G401.6 (cell line): ENCODE measurements around the gene ZBTB25.
A peak's percentile ranks its signal among the peaks of the same experiment; 100 is the strongest.

Experiments
- FAIRE-seq: peaks from 2 replicates; lab custom pipeline; 2012; peaks lifted over from hg19 to GRCh38; lab: Jason Lieb, UNC

The ZBTB25 gene

GRCh38 chr14:64475585-64476273, 27.9 kb downstream of the ZBTB25 start:
- FAIRE-seq: no peak

GRCh38 chr14:64474698-64475097, 28.9 kb downstream of the ZBTB25 start:
- FAIRE-seq: no peak

- peak; percentile 80 for FAIRE-seq
Observed at GRCh38 chr14:64474041-64474440, 29.6 kb downstream of the ZBTB25 start.

GRCh38 chr14:64468451-64468850, 35.2 kb downstream of the ZBTB25 start:
- FAIRE-seq: no peak

GRCh38 chr14:64467566-64467965, 36.1 kb downstream of the ZBTB25 start:
- FAIRE-seq: no peak

GRCh38 chr14:64467101-64467500, 36.5 kb downstream of the ZBTB25 start:
- no peak for FAIRE-seq

- FAIRE-seq: peak; percentile 15
Observed at GRCh38 chr14:64465831-64466554, 37.6 kb downstream of the ZBTB25 start.

- FAIRE-seq: no peak
Observed at GRCh38 chr14:64465191-64465822, 38.3 kb downstream of the ZBTB25 start, which contains the start of gene AKAP5. AKAP5 (plus strand) TSS chr14:64465499; CDS start chr14:64468395, 2,896 bp downstream.

GRCh38 chr14:64464651-64465050, 39.0 kb downstream of the ZBTB25 start:
- no peak for FAIRE-seq

- no peak for FAIRE-seq
Observed at GRCh38 chr14:64463873-64464272, 39.8 kb downstream of the ZBTB25 start.

GRCh38 chr14:64463195-64463594, 40.4 kb downstream of the ZBTB25 start:
- FAIRE-seq: no peak

GRCh38 chr14:64461221-64461620, 42.4 kb downstream of the ZBTB25 start:
- FAIRE-seq: no peak

GRCh38 chr14:64459405-64460136, 44.1 kb downstream of the ZBTB25 start:
- FAIRE-seq: no peak

- FAIRE-seq: no peak
Observed at GRCh38 chr14:64454671-64455070, 49.0 kb downstream of the ZBTB25 start.

GRCh38 chr14:64450255-64450654, 53.4 kb downstream of the ZBTB25 start:
- FAIRE-seq: no peak

- FAIRE-seq: no peak
Observed at GRCh38 chr14:64447876-64448670, 55.6 kb downstream of the ZBTB25 start.

- FAIRE-seq: no peak
Observed at GRCh38 chr14:64444984-64445845, 58.4 kb downstream of the ZBTB25 start.

- FAIRE-seq: no peak
Observed at GRCh38 chr14:64444140-64444539, 59.5 kb downstream of the ZBTB25 start.

GRCh38 chr14:64442300-64442988, 61.2 kb downstream of the ZBTB25 start:
- FAIRE-seq: no peak

- no peak for FAIRE-seq
Observed at GRCh38 chr14:64440494-64440893, 63.1 kb downstream of the ZBTB25 start.
